ENCODE measurements around the gene RARRES1. TPM values are rescaled to one million over a fixed set of nuclear protein-coding genes. Genes with fewer than 3 reads are reported as not detected.

Gene RARRES1
- total RNA-seq, 1 experiment from 2014 or later: 0.81 TPM

DNA sequence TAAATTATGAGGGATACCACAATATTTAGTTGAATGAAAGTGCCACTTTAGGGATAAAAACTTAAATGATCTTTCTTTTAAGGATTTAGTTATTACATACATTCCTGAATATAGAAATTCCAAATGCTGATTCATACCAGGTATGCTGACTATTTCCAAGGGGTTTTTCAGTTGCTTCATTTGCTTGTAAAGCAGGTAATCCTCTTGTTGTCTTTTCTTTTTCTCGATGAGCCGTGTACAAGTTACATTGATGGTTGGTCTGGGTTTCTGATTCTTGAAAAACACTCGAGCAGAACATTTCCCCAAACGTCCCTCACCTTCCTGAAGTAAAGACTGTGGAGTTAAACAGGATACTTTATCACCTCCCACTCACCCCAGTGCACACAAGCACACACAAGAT, 21.7 kb downstream of the RARRES1 start:
- Histone ChIP-seq H3K4me2 (ENCODE audit: insufficient read depth, insufficient read length, low read length) (no peak overlapping the region), H3K14ac (ENCODE audit: insufficient read depth, low read length) (no peak overlapping the region), H2BK15ac (ENCODE audit: low read depth, low read length) (no peak overlapping the region), H3K79me1 (ENCODE audit: insufficient read depth, low read depth, low read length, poor library complexity, severe bottlenecking) (no peaks in the 10 kb centered on the region), H4K8ac (replicated peaks; ENCODE audit: insufficient read length, low read depth, low read length) (no peak overlapping the region), H4K5ac (ENCODE audit: insufficient read length, low read depth, low read length) (no peak overlapping the region), H2AK5ac (ENCODE audit: insufficient read length, low read length) (no peak overlapping the region), H3T11ph (ENCODE audit: low read length) (no peak overlapping the region), H2BK20ac (ENCODE audit: low read depth, low read length, poor library complexity, severe bottlenecking) (no peak overlapping the region), H3K79me2 (ENCODE audit: insufficient read depth, low read length) (no peaks in the 10 kb centered on the region), H3K18ac (ENCODE audit: insufficient read length, low read depth, low read length) (no peak overlapping the region), H3K27me3 (ENCODE audit: insufficient read depth, low read length) (no peaks in the 10 kb centered on the region), H2BK12ac (ENCODE audit: insufficient read length, low read depth, low read length) (no peak overlapping the region), H3K9ac (ENCODE audit: extremely low read depth, insufficient read length, low read length) (no peak overlapping the region), H3K23me2 (ENCODE audit: insufficient read length, low read depth, low read length, poor library complexity, severe bottlenecking) (no peaks in the 10 kb centered on the region), H4K20me1 (ENCODE audit: control insufficient read depth, insufficient read depth, insufficient read length) (no peaks in the 10 kb centered on the region), H3K9me3 (ENCODE audit: control insufficient read depth, low read depth, low read length) (no peaks in the 10 kb centered on the region), H2BK5ac (ENCODE audit: insufficient read length, low read length) (no peak overlapping the region), H2BK120ac (ENCODE audit: low read depth, low read length, poor library complexity, severe bottlenecking) (no peak overlapping the region), H4K91ac (ENCODE audit: insufficient read length, low read depth, low read length) (no peak overlapping the region), H3K4me1 (ENCODE audit: insufficient read depth, low read length) (no peaks in the 10 kb centered on the region), H3K23ac (ENCODE audit: insufficient read length, low read depth, low read length) (no peak overlapping the region), H3K4ac (ENCODE audit: low read depth, low read length) (no peak overlapping the region), H3K27ac (ENCODE audit: insufficient read length, low read depth, low read length) (no peak overlapping the region), H2AFZ (ENCODE audit: low read length) (no peak overlapping the region), H3K56ac (ENCODE audit: insufficient read length, low read depth, low read length) (no peak overlapping the region)
- H3K9me3 Mint-ChIP-seq: no peaks in the 10 kb centered on the region
- TF ChIP-seq CTCF (conservative IDR thresholded peaks at IDR 0.05): no peak
- H3K27ac Mint-ChIP-seq: no peak overlapping the region
- H3K4me3 Mint-ChIP-seq: no peak overlapping the region
- no peak for DNase-seq
- no CpG with 5 or more reads among the region's 4 CpGs for WGBS (ENCODE audit: extremely low coverage, insufficient read length, low lambda C conversion rate)
- H3K4me1 Mint-ChIP-seq: peaks cover 15 to 17% of the 10 kb centered on the region in 2 experiments
- peaks cover 0 to 14% (median 2%) of the 10 kb centered on the region in 3 experiments; a peak in 3 of 7 replicates for H3K36me3 Mint-ChIP-seq (ENCODE audit: insufficient read depth in 1 of 3, low read depth in 3 of 3)
- H3K27me3 Mint-ChIP-seq (ENCODE audit: low read depth): no peaks in the 10 kb centered on the region

Measured in H9 (cell line).